ENCODE data around the gene DNAJB8.

DNAJB8 gene

DNA sequence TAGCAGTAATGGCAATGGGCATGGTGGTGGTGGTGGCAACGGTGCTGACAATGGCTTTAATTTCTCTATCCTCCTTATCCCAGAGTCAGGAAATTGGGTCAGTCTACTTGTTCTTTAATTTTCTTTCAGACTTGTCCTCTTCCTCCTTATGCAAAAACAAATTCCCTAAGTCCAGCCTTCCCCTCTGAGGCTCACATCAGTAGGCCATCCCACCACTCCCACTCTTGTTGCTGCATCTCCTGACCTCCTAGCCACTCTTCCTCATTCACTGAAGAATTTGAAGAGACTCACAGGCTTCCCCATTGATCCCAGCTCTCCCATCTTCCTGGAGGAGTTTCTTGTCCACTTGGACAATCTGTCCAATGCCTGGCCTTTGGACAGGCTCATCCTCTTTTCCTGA is 19.9 kb downstream of the DNAJB8 start:
- no peak overlapping the region for H3K27ac ChIP-seq (ENCODE audit: low read length)
- H3K9me3 ChIP-seq (ENCODE audit: insufficient read depth, low read length, severe bottlenecking), result no peaks in the 10 kb centered on the region
- DNase-seq (no peak), ATAC-seq (ENCODE audit: insufficient read depth, low read depth) (no peak)
- no peak for TF ChIP-seq EZH2 (IDR thresholded peaks at IDR 0.05; ENCODE audit: borderline replicate concordance, low read depth, low read length, severe bottlenecking)
- TF ChIP-seq, protein P1, sequence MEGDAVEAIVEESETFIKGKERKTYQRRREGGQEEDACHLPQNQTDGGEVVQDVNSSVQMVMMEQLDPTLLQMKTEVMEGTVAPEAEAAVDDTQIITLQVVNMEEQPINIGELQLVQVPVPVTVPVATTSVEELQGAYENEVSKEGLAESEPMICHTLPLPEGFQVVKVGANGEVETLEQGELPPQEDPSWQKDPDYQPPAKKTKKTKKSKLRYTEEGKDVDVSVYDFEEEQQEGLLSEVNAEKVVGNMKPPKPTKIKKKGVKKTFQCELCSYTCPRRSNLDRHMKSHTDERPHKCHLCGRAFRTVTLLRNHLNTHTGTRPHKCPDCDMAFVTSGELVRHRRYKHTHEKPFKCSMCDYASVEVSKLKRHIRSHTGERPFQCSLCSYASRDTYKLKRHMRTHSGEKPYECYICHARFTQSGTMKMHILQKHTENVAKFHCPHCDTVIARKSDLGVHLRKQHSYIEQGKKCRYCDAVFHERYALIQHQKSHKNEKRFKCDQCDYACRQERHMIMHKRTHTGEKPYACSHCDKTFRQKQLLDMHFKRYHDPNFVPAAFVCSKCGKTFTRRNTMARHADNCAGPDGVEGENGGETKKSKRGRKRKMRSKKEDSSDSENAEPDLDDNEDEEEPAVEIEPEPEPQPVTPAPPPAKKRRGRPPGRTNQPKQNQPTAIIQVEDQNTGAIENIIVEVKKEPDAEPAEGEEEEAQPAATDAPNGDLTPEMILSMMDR (IDR thresholded peaks at IDR 0.05; ENCODE audit: borderline replicate concordance, extremely low read depth, low read length, poor library complexity, severe bottlenecking), result no peak
- H3K36me3 ChIP-seq (ENCODE audit: insufficient read depth, low read length), result no peaks in the 10 kb centered on the region
- H4K20me1 ChIP-seq (ENCODE audit: insufficient read depth, low read length), result no peaks in the 10 kb centered on the region
- no peak overlapping the region for H3K4me2 ChIP-seq (ENCODE audit: insufficient read depth, low read length)
- H2AFZ ChIP-seq (ENCODE audit: low read depth, low read length), result no peak overlapping the region
- no peaks in the 10 kb centered on the region for H3K27me3 ChIP-seq (ENCODE audit: insufficient read depth, low read length, poor library complexity)
- no peak overlapping the region for H3K4me3 ChIP-seq (ENCODE audit: low read depth in 1 of 2, low read length in 2 of 2)
- H3K4me1 ChIP-seq (ENCODE audit: insufficient read depth, low read length), result peaks cover 6% of the 10 kb centered on the region; the same call in 1 of the 2 replicates
- no peak overlapping the region for H3K9ac ChIP-seq (ENCODE audit: low read depth, low read length)
- H3K79me2 ChIP-seq (ENCODE audit: insufficient read depth, low read length), result no peaks in the 10 kb centered on the region

DNA sequence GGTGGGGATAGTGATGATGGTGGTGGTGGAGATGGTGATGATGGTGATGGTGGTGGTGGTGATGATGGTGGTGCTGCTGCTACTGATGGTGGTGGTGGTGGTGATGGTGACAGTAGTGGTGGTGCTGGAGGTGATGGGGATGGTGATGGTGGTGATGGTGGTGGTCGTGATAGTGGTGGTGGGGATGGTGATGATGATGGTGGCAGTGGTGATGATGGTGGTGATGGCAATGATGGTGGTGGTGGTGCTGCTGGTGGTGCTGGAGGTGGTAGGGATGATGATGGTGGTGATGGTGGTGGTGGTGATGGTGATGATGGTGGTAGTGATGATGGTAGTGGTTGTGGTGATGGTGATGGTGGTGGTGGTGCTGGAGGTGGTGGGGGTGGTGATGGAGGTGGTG is 21.3 kb downstream of the DNAJB8 start:
- H3K4me1 ChIP-seq (ENCODE audit: insufficient read depth, low read length), result peaks cover 6% of the 10 kb centered on the region; the same call in 1 of the 2 replicates
- H3K79me2 ChIP-seq (ENCODE audit: insufficient read depth, low read length), result no peaks in the 10 kb centered on the region
- H3K36me3 ChIP-seq (ENCODE audit: insufficient read depth, low read length), result no peaks in the 10 kb centered on the region
- DNase-seq, result no peak
- ATAC-seq (ENCODE audit: insufficient read depth, low read depth), result no peak
- no peaks in the 10 kb centered on the region for H4K20me1 ChIP-seq (ENCODE audit: insufficient read depth, low read length)
- no peak overlapping the region for H2AFZ ChIP-seq (ENCODE audit: low read depth, low read length)
- no peak for TF ChIP-seq EZH2 (IDR thresholded peaks at IDR 0.05; ENCODE audit: borderline replicate concordance, low read depth, low read length, severe bottlenecking)
- TF ChIP-seq, protein P1 (IDR thresholded peaks at IDR 0.05; ENCODE audit: borderline replicate concordance, extremely low read depth, low read length, poor library complexity, severe bottlenecking), result no peak
- no peak overlapping the region for H3K27ac ChIP-seq (ENCODE audit: low read length)
- H3K9ac ChIP-seq (ENCODE audit: low read depth, low read length), result no peak overlapping the region
- no peaks in the 10 kb centered on the region for H3K27me3 ChIP-seq (ENCODE audit: insufficient read depth, low read length, poor library complexity)
- H3K9me3 ChIP-seq (ENCODE audit: insufficient read depth, low read length, severe bottlenecking), result no peaks in the 10 kb centered on the region
- H3K4me3 ChIP-seq (ENCODE audit: low read depth in 1 of 2, low read length in 2 of 2), result no peak overlapping the region
- no peak overlapping the region for H3K4me2 ChIP-seq (ENCODE audit: insufficient read depth, low read length)

DNA sequence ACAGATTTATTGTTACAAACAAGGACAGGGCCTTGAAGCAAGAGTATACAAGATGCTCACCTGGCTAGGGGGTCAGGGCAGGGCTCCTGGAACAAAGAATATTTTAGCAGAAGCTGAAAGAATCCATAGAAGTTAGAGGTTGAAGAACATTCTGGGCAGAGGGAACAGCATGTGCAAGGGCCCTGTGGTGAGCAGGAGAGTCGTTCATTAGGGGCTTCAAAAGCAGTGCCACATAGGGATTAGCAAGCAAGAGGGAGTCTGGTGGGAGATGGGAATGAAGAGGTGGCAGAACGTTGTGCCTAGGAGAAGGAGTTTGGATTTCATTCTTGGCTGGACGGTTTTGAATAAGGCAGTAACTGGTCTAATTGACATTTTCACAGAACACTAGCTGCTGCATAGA is 22.9 kb downstream of the DNAJB8 start:
- ATAC-seq (ENCODE audit: insufficient read depth, low read depth) (no peak), DNase-seq (no peak)
- Histone ChIP-seq H3K27ac (ENCODE audit: low read length) (no peak overlapping the region), H3K79me2 (ENCODE audit: insufficient read depth, low read length) (no peaks in the 10 kb centered on the region), H3K4me3 (ENCODE audit: low read depth in 1 of 2, low read length in 2 of 2) (no peak overlapping the region), H3K9me3 (ENCODE audit: insufficient read depth, low read length, severe bottlenecking) (no peaks in the 10 kb centered on the region), H2AFZ (ENCODE audit: low read depth, low read length) (no peak overlapping the region), H4K20me1 (ENCODE audit: insufficient read depth, low read length) (no peaks in the 10 kb centered on the region; the same call in 1 of the 2 replicates), H3K36me3 (ENCODE audit: insufficient read depth, low read length) (no peaks in the 10 kb centered on the region), H3K27me3 (ENCODE audit: insufficient read depth, low read length, poor library complexity) (no peaks in the 10 kb centered on the region), H3K9ac (ENCODE audit: low read depth, low read length) (no peak overlapping the region), H3K4me2 (ENCODE audit: insufficient read depth, low read length) (no peak overlapping the region), H3K4me1 (ENCODE audit: insufficient read depth, low read length) (peaks cover 5% of the 10 kb centered on the region; the same call in 1 of the 2 replicates)
- no peak for TF ChIP-seq EZH2 (IDR thresholded peaks at IDR 0.05; ENCODE audit: borderline replicate concordance, low read depth, low read length, severe bottlenecking)
- TF ChIP-seq, protein P1 (IDR thresholded peaks at IDR 0.05; ENCODE audit: borderline replicate concordance, extremely low read depth, low read length, poor library complexity, severe bottlenecking), result no peak

DNA sequence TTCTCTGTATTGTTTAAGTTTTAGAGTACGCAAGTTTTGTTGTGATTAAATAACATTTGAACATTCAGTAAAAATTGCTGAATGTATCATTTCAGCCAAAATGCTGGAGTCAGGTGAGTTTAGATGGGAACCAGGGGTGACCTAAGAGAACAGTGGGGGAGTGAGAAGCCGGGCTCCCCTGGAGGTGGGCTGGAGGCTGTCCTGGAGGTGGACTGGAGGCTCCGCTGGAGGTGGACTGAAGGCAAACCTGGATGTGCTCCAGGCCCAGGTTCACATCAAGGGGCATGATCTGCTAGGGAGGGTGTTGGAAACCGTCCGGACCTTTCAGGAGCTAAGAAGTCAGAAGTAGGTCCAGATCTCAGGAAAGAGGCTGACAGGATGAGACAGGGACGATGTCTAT is 23.7 kb downstream of the DNAJB8 start:
- no peaks in the 10 kb centered on the region for H3K9me3 ChIP-seq (ENCODE audit: insufficient read depth, low read length, severe bottlenecking)
- H3K36me3 ChIP-seq (ENCODE audit: insufficient read depth, low read length), result no peaks in the 10 kb centered on the region
- no peak overlapping the region for H3K4me2 ChIP-seq (ENCODE audit: insufficient read depth, low read length)
- H2AFZ ChIP-seq (ENCODE audit: low read depth, low read length), result no peak overlapping the region
- no peak overlapping the region for H3K4me3 ChIP-seq (ENCODE audit: low read depth in 1 of 2, low read length in 2 of 2)
- ATAC-seq (ENCODE audit: insufficient read depth, low read depth) (no peak), DNase-seq (no peak)
- H4K20me1 ChIP-seq (ENCODE audit: insufficient read depth, low read length), result no peaks in the 10 kb centered on the region; the same call in 1 of the 2 replicates
- H3K4me1 ChIP-seq (ENCODE audit: insufficient read depth, low read length), result no peaks in the 10 kb centered on the region
- no peak overlapping the region for H3K9ac ChIP-seq (ENCODE audit: low read depth, low read length)
- TF ChIP-seq, protein P1 (IDR thresholded peaks at IDR 0.05; ENCODE audit: borderline replicate concordance, extremely low read depth, low read length, poor library complexity, severe bottlenecking), result no peak
- TF ChIP-seq EZH2 (IDR thresholded peaks at IDR 0.05; ENCODE audit: borderline replicate concordance, low read depth, low read length, severe bottlenecking), result no peak
- H3K27me3 ChIP-seq (ENCODE audit: insufficient read depth, low read length, poor library complexity), result no peaks in the 10 kb centered on the region
- no peaks in the 10 kb centered on the region for H3K79me2 ChIP-seq (ENCODE audit: insufficient read depth, low read length)
- H3K27ac ChIP-seq (ENCODE audit: low read length), result no peak overlapping the region

All from DND-41 (cell line).